Ascending aorta (tissue), 2 donors: ENCODE data around the gene TBC1D1. TPM values are rescaled to one million over a fixed set of nuclear protein-coding genes. Genes with fewer than 3 reads are reported as not detected.

Experiments used
- DNase-seq, 2 donors: peaks; one replicate each; pipeline ENCODE4 v3.0.0-alpha.2; 2019; ENCODE audit warnings: low spot score in 2 of 2
- H3K27ac ChIP-seq, 2 donors: fragments of 200-600 bp; sonication (generic); one replicate each; pipeline ENCODE4 v1.5.1; 2016 to 2017; ENCODE audit warnings: mild to moderate bottlenecking in 1 of 2
- H3K27me3 ChIP-seq: fragments of 200-600 bp; sonication (generic); one replicate; pipeline ENCODE4 v1.5.1; 2017
- H3K36me3 ChIP-seq, 2 donors: fragments of 200-600 bp; sonication (generic); one replicate each; pipeline ENCODE4 v1.5.1; 2016
- H3K4me1 ChIP-seq, 2 donors: fragments of 200-600 bp; sonication (generic); one replicate each; pipeline ENCODE4 v1.5.1; 2016 to 2017; ENCODE audit warnings: mild to moderate bottlenecking in 1 of 2
- H3K4me3 ChIP-seq, 2 donors: fragments of 200-600 bp; sonication (generic); one replicate each; pipeline ENCODE4 v1.5.1; 2016 to 2017; ENCODE audit warnings: mild to moderate bottlenecking in 1 of 2
- H3K9me3 ChIP-seq, 2 donors: fragments of 200-600 bp; sonication (generic); one replicate each; pipeline ENCODE4 v1.5.1; 2016
- intact Hi-C: fragments of 100-400 bp; cut with DNase I; formaldehyde crosslinking; loops from one replicate; pipeline ENCODE4 v1.15.1; 2023
- total RNA-seq: library from RNA; depleted of rRNA; stranded (reverse); fragments of >200 nt; gene quantifications from one replicate; pipeline ENCODE4 v1.1.0, GENCODE V29; 2016
- TF ChIP-seq, protein P1 (sequence below), 3 experiments: fragments of 200-600 bp in 2 of 3; fragments of 450-650 bp in 1 of 3; sonication (generic) in 2 of 3; IDR thresholded peaks; one replicate each; pipeline ENCODE4 v1.5.1; 2016 to 2019; ENCODE audit warnings: antibody characterized with exemption in 3 of 3, mild to moderate bottlenecking in 1 of 3, moderate library complexity in 1 of 3

TBC1D1 gene
- total RNA-seq, 1 donor from 2014 or later: 132 TPM

DNA sequence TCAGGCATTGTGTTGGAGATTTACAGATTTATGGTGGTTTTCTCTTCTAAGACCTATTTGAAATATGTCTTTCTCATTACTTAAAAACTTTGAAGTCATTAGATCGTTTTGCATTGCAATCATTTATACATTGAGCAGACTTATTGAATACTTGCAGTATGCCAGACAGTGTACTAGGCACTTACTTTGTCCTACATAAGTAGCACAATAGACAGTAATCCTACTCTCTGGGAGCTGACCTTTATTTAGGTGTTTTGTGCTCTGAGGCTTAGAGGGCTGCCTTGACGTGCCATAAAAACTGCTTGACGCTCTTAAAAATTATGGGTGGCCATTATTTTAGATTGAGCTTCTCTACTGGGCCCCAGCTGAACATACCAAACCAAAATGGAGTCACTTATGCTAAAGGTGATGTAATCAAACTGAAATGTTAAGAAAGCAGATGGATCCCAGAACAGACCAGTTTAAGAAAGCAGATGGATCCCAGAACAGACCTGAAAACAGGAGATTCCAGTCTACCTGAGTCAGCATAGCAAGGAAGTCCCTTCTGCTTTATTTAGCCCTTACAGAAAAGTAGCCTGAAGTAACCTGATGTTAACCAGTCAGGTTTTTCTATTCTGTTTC, 111.7 kb downstream of the TBC1D1 start:
- Histone ChIP-seq H3K27me3 (no peaks in the 10 kb centered on the region), H3K27ac (no peak overlapping the region), H3K9me3 (no peaks in the 10 kb centered on the region), H3K36me3 (no peaks in the 10 kb centered on the region), H3K4me1 (peaks cover 0 to 33% of the 10 kb centered on the region in 2 donors), H3K4me3 (no peak overlapping the region)
- intact Hi-C loops: no loop called here
- TF ChIP-seq, protein P1, sequence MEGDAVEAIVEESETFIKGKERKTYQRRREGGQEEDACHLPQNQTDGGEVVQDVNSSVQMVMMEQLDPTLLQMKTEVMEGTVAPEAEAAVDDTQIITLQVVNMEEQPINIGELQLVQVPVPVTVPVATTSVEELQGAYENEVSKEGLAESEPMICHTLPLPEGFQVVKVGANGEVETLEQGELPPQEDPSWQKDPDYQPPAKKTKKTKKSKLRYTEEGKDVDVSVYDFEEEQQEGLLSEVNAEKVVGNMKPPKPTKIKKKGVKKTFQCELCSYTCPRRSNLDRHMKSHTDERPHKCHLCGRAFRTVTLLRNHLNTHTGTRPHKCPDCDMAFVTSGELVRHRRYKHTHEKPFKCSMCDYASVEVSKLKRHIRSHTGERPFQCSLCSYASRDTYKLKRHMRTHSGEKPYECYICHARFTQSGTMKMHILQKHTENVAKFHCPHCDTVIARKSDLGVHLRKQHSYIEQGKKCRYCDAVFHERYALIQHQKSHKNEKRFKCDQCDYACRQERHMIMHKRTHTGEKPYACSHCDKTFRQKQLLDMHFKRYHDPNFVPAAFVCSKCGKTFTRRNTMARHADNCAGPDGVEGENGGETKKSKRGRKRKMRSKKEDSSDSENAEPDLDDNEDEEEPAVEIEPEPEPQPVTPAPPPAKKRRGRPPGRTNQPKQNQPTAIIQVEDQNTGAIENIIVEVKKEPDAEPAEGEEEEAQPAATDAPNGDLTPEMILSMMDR (IDR thresholded peaks at IDR 0.05): no peak
- DNase-seq: no peak

- no peaks in the 10 kb centered on the region for H3K9me3 ChIP-seq
- no peaks in the 10 kb centered on the region for H3K27me3 ChIP-seq
- TF ChIP-seq, protein P1 (IDR thresholded peaks at IDR 0.05): no peak
- H3K27ac ChIP-seq: no peak overlapping the region
- H3K36me3 ChIP-seq: no peaks in the 10 kb centered on the region
- no peak for DNase-seq
- H3K4me3 ChIP-seq: no peak overlapping the region
- H3K4me1 ChIP-seq: peaks cover 0 to 34% of the 10 kb centered on the region in 2 donors
- intact Hi-C loops: no loop called here
Measured at GRCh38 chr4:38003102-38003501, 112.2 kb downstream of the TBC1D1 start.

DNA sequence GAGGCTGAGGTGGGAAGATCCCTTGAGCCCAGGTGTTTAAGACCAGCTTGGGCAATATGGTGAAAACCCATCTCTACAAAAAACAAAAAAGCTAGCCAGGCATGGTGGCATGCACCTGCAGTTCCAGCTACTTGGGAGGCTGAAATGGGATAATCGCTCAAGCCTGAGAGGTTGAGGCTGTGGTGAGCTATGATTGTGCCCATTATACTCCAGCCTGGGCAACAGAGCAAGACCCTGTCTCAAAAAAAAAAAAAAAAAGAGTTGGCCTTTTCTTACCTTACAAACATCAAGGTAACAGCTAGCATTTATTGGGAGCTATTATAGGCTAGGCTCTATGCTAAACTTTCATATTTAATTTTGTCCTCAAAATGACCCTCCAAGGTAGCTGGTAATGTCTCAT, 112.7 kb downstream of the TBC1D1 start:
- no peak for DNase-seq
- TF ChIP-seq, protein P1 (IDR thresholded peaks at IDR 0.05): no peak
- Histone ChIP-seq H3K27ac (no peak overlapping the region), H3K9me3 (no peaks in the 10 kb centered on the region), H3K4me3 (no peak overlapping the region), H3K27me3 (no peaks in the 10 kb centered on the region), H3K36me3 (no peaks in the 10 kb centered on the region), H3K4me1 (peaks cover 0 to 35% of the 10 kb centered on the region in 2 donors)
- intact Hi-C loops: no loop called here

DNA sequence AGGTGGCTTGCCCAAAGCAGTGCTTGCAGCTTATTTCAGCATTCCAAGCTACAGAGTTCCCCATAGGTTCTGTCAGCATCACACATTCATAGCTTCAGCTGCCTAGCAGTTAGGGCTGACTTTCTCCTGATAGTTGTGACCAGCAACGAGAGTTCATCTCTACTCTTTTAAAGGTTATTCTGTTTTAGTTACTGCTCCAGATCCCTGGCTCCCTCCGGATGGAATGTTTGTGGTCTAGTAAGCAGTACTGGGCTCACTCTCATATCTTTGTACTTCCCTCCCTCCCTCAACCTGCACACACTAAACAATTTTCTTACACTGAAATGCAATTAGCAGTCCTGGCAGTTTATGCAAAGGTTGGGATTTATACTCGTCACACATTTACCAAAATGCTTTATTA, 113.2 kb downstream of the TBC1D1 start:
- H3K9me3 ChIP-seq: no peaks in the 10 kb centered on the region
- no peak overlapping the region for H3K4me3 ChIP-seq
- H3K4me1 ChIP-seq: peaks cover 0 to 36% of the 10 kb centered on the region in 2 donors
- no peak overlapping the region for H3K27ac ChIP-seq
- intact Hi-C loops: no loop called here
- H3K36me3 ChIP-seq: no peaks in the 10 kb centered on the region
- no peak for DNase-seq
- no peaks in the 10 kb centered on the region for H3K27me3 ChIP-seq
- TF ChIP-seq, protein P1 (IDR thresholded peaks at IDR 0.05): no peak

- TF ChIP-seq, protein P1 (IDR thresholded peaks at IDR 0.05): no peak
- no peak overlapping the region for H3K27ac ChIP-seq
- no peak overlapping the region for H3K4me3 ChIP-seq
- no peaks in the 10 kb centered on the region for H3K27me3 ChIP-seq
- peaks cover 0 to 41% of the 10 kb centered on the region in 2 donors for H3K4me1 ChIP-seq
- no peaks in the 10 kb centered on the region for H3K36me3 ChIP-seq
- intact Hi-C loops: no loop called here
- DNase-seq: no peak
- no peaks in the 10 kb centered on the region for H3K9me3 ChIP-seq
Measured at GRCh38 chr4:38004887-38005286, 114.0 kb downstream of the TBC1D1 start.

- peaks cover 4 to 49% of the 10 kb centered on the region in 2 donors for H3K4me1 ChIP-seq
- no peaks in the 10 kb centered on the region for H3K27me3 ChIP-seq
- H3K27ac ChIP-seq: peak overlapping the region in 1 of 2 donors; percentile 27
- intact Hi-C loops: no loop called here
- H3K4me3 ChIP-seq: no peak overlapping the region
- TF ChIP-seq, protein P1 (IDR thresholded peaks at IDR 0.05): no peak
- no peaks in the 10 kb centered on the region for H3K9me3 ChIP-seq
- H3K36me3 ChIP-seq: no peaks in the 10 kb centered on the region
- DNase-seq: no peak
Measured at GRCh38 chr4:38005637-38006036, 114.8 kb downstream of the TBC1D1 start.
